KMS-11 (cell line): ENCODE measurements around the gene HES4.

Experiments
- H2AFZ ChIP-seq: fragments of 200-600 bp; sonication (generic); 2 replicates; pipeline ENCODE4 v1.6.1; 2016; ENCODE audit warnings: antibody characterized with exemption, mixed run types, low read depth
- H3K27ac ChIP-seq: fragments of 200-600 bp; sonication (generic); 2 replicates; pipeline ENCODE4 v1.6.1; 2016; ENCODE audit warnings: mild to moderate bottlenecking, mixed run types
- H3K27me3 ChIP-seq: fragments of 200-600 bp; sonication (generic); 2 replicates; pipeline ENCODE4 v1.6.1; 2017; ENCODE audit warnings: mild to moderate bottlenecking, low read depth, mixed run types, moderate library complexity; ENCODE audit not compliant: insufficient read depth
- H3K36me3 ChIP-seq: fragments of 200-600 bp; sonication (generic); 2 replicates; pipeline ENCODE4 v1.6.1; 2017; ENCODE audit warnings: mild to moderate bottlenecking, mixed run types; ENCODE audit not compliant: insufficient read depth
- H3K4me1 ChIP-seq: fragments of 200-600 bp; sonication (generic); 2 replicates; pipeline ENCODE4 v1.6.1; 2016; ENCODE audit warnings: mild to moderate bottlenecking, low read depth, mixed run types; ENCODE audit not compliant: poor library complexity, severe bottlenecking
- H3K4me2 ChIP-seq: fragments of 200-600 bp; sonication (generic); 2 replicates; pipeline ENCODE4 v1.7.0; 2016; ENCODE audit warnings: mild to moderate bottlenecking, mixed run types
- H3K4me3 ChIP-seq: fragments of 200-600 bp; sonication (generic); IDR thresholded peaks from 2 replicates; pipeline ENCODE4 v1.6.1; 2017; ENCODE audit warnings: low read depth, low read length, mixed read lengths; ENCODE audit not compliant: insufficient read depth
- H3K79me2 ChIP-seq: fragments of 200-600 bp; sonication (generic); 2 replicates; pipeline ENCODE4 v1.6.1; 2016; ENCODE audit warnings: low read depth, mixed run types; ENCODE audit not compliant: insufficient read depth
- H3K9ac ChIP-seq: fragments of 200-600 bp; sonication (generic); 2 replicates; pipeline ENCODE4 v1.6.1; 2016; ENCODE audit warnings: mild to moderate bottlenecking, mixed run types
- H4K20me1 ChIP-seq: fragments of 200-600 bp; sonication (generic); 2 replicates; pipeline ENCODE4 v1.6.1; 2016; ENCODE audit warnings: mild to moderate bottlenecking, mixed run types; ENCODE audit not compliant: insufficient read depth
- TF ChIP-seq, protein P1 (sequence below): fragments of 200-600 bp; sonication (generic); conservative IDR thresholded peaks from 2 replicates; pipeline ENCODE4 v1.6.1; 2017; ENCODE audit warnings: low read depth, mild to moderate bottlenecking, antibody characterized with exemption, low read length, moderate library complexity, mixed read lengths

HES4 gene

DNA sequence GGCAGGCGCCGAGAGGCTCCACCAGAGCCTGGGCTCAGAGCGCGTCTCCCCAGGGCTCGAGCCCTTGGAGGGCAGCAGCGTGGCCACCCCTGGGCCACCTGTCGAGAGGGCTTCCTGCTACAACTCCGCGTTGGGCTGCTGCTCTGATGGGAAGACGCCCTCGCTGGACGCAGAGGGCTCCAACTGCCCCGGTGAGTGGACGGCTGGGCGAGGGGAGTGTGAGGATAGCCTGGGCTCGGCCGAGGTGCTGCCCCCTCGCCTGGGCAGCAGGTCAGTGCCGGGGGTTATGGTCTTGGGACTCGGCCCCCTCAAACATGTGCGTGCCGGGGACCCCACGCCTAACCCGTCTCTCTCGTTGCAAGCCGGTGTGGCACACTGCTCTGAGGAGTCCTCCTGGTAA, 46.9 kb upstream of the HES4 start:
- H3K27me3 ChIP-seq, result peaks cover 27% of the 10 kb centered on the region

DNA sequence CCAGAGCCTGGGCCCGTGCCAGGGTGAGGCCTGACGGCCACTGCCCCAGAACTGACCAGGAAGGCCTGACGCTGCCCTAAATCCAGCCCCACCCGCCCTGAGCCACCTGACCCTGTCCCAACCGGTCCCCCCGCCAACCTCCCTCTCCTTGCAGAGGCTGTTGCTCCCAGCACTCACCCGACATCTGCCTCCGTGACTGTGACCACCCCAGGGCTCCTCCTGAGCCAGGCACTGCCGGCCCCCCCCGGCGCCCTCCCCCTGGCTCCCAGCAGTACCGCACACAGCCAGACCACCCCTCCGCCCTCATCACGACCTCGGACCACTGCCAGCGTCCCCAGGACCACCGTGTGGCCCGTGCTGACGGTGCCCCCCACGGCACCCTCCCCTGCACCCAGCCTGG, 46.3 kb upstream of the HES4 start:
- TF ChIP-seq, protein P1, sequence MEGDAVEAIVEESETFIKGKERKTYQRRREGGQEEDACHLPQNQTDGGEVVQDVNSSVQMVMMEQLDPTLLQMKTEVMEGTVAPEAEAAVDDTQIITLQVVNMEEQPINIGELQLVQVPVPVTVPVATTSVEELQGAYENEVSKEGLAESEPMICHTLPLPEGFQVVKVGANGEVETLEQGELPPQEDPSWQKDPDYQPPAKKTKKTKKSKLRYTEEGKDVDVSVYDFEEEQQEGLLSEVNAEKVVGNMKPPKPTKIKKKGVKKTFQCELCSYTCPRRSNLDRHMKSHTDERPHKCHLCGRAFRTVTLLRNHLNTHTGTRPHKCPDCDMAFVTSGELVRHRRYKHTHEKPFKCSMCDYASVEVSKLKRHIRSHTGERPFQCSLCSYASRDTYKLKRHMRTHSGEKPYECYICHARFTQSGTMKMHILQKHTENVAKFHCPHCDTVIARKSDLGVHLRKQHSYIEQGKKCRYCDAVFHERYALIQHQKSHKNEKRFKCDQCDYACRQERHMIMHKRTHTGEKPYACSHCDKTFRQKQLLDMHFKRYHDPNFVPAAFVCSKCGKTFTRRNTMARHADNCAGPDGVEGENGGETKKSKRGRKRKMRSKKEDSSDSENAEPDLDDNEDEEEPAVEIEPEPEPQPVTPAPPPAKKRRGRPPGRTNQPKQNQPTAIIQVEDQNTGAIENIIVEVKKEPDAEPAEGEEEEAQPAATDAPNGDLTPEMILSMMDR, result no peak
- Histone ChIP-seq H3K27me3 (peaks cover 22% of the 10 kb centered on the region), H3K36me3 (no peaks in the 10 kb centered on the region), H3K4me1 (no peaks in the 10 kb centered on the region), H3K27ac (no peak overlapping the region), H3K4me2 (no peak overlapping the region), H2AFZ (no peak overlapping the region), H3K4me3 (no peak overlapping the region), H3K9ac (no peak overlapping the region), H4K20me1 (no peaks in the 10 kb centered on the region), H3K79me2 (no peaks in the 10 kb centered on the region)

More for the DNA sequence above, 46.9 kb upstream of the HES4 start:
- H4K20me1 ChIP-seq, result no peaks in the 10 kb centered on the region
- H2AFZ ChIP-seq, result no peak overlapping the region
- no peaks in the 10 kb centered on the region for H3K36me3 ChIP-seq
- H3K4me2 ChIP-seq, result no peak overlapping the region
- H3K9ac ChIP-seq, result no peak overlapping the region
- no peaks in the 10 kb centered on the region for H3K4me1 ChIP-seq
- no peaks in the 10 kb centered on the region for H3K79me2 ChIP-seq
- no peak overlapping the region for H3K27ac ChIP-seq
- H3K4me3 ChIP-seq, result no peak overlapping the region
- TF ChIP-seq, protein P1, result no peak

DNA sequence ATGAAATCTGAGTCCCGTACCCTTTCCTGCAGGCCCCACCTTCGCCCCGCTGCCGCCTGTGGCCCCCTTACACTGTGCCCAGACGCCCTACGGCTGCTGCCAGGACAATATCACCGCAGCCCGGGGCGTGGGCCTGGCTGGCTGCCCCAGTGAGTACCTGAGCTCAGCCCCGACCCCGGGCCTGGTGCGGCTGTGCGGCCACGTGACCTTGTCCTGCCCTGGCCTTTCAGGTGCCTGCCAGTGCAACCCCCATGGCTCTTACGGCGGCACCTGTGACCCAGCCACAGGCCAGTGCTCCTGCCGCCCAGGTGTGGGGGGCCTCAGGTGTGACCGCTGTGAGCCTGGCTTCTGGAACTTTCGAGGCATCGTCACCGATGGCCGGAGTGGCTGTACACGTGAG, 45.2 kb upstream of the HES4 start:
- Histone ChIP-seq H3K27ac (no peak overlapping the region), H3K4me2 (no peak overlapping the region), H3K9ac (no peak overlapping the region), H3K79me2 (no peaks in the 10 kb centered on the region), H3K27me3 (peaks cover 15% of the 10 kb centered on the region), H4K20me1 (no peaks in the 10 kb centered on the region), H2AFZ (no peak overlapping the region), H3K4me3 (no peak overlapping the region), H3K36me3 (no peaks in the 10 kb centered on the region), H3K4me1 (no peaks in the 10 kb centered on the region)
- TF ChIP-seq, protein P1, result no peak

DNA sequence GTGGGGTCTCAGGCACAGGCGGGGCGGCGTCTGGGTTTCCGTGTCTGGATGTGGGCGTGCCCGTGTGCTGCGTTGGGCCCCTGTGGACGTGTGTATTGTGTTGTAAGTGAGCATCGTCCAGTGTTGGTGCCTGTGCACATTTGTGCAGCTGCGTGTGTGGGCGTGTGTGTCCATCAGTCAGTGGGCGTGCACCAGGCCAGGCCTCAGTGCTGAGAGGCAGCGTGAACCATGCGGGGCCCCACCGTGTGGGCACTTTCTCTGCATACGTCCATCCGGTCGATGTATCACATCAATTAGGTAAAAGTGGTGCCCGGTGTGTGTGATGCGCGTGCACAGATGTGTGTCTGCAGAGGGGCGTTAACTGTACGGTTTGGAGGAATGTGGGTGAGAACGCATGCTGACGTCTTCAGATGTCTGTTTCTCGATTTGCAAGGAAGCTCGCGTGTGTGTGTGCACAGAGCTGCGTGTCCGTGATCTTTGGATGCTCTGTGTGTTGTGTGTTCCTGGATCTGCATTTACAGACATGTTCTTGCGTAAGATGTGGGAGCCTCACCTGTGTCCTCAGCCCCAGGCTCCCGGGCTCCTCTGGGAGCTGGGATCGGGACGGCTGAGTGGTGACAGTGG, 44.7 kb upstream of the HES4 start:
- no peak overlapping the region for H3K9ac ChIP-seq
- H3K4me3 ChIP-seq, result no peak overlapping the region
- TF ChIP-seq, protein P1, result no peak
- H3K27me3 ChIP-seq, result peaks cover 21% of the 10 kb centered on the region
- no peaks in the 10 kb centered on the region for H4K20me1 ChIP-seq
- H3K4me2 ChIP-seq, result no peak overlapping the region
- H3K79me2 ChIP-seq, result no peaks in the 10 kb centered on the region
- H2AFZ ChIP-seq, result no peak overlapping the region
- H3K4me1 ChIP-seq, result peaks cover 2% of the 10 kb centered on the region
- no peaks in the 10 kb centered on the region for H3K36me3 ChIP-seq
- no peak overlapping the region for H3K27ac ChIP-seq
